DOHH2 (cell line): ENCODE measurements around the gene TMEM26.

ENCODE experiments used
- H3F3A ChIP-seq: fragments of 200-600 bp; sonication (generic), shearing (Covaris generic); 2 replicates; pipeline ENCODE4 v1.6.0; 2016; ENCODE audit warnings: antibody characterized with exemption, mild to moderate bottlenecking; ENCODE audit not compliant: control insufficient read depth, insufficient read depth
- H3K27ac ChIP-seq: fragments of 200-600 bp; sonication (generic); 2 replicates; pipeline ENCODE4 v1.5.1; 2014; ENCODE audit warnings: low read depth, mild to moderate bottlenecking, low read length, moderate library complexity
- H3K27me3 ChIP-seq: fragments of 200-600 bp; sonication (generic); 2 replicates; pipeline ENCODE4 v1.6.1; 2014; ENCODE audit warnings: mild to moderate bottlenecking, low read length, mixed read lengths; ENCODE audit not compliant: control insufficient read depth
- H3K36me3 ChIP-seq: fragments of 200-600 bp; sonication (generic); 2 replicates; pipeline ENCODE4 v1.6.1; 2014; ENCODE audit warnings: mild to moderate bottlenecking, low read length, moderate library complexity, mixed read lengths; ENCODE audit not compliant: control insufficient read depth
- H3K4me1 ChIP-seq: fragments of 200-600 bp; sonication (generic); 2 replicates; pipeline ENCODE4 v1.6.1; 2014; ENCODE audit warnings: mild to moderate bottlenecking, low read length, mixed read lengths; ENCODE audit not compliant: control insufficient read depth
- H3K4me2 ChIP-seq: fragments of 200-600 bp; sonication (generic); 2 replicates; pipeline ENCODE4 v1.6.0; 2014; ENCODE audit warnings: mild to moderate bottlenecking, low read length, moderate library complexity
- H3K4me3 ChIP-seq: fragments of 200-600 bp; sonication (generic); 2 replicates; pipeline ENCODE4 v1.5.1; 2014; ENCODE audit warnings: mild to moderate bottlenecking, low read length, mixed read lengths
- H3K79me2 ChIP-seq: fragments of 200-600 bp; sonication (generic); 2 replicates; pipeline ENCODE4 v1.6.1; 2014; ENCODE audit warnings: mild to moderate bottlenecking, low read length, mixed read lengths; ENCODE audit not compliant: control insufficient read depth
- H3K9me2 ChIP-seq: fragments of 200-600 bp; sonication (generic); replicated peaks from 2 replicates; pipeline ENCODE4 v1.6.1; 2014; ENCODE audit warnings: mild to moderate bottlenecking, low read length, mixed read lengths; ENCODE audit not compliant: control insufficient read depth
- H3K9me3 ChIP-seq: fragments of 200-600 bp; sonication (generic); 2 replicates; pipeline ENCODE4 v1.6.1; 2014; ENCODE audit warnings: antibody characterized with exemption, low read length, mixed read lengths; ENCODE audit not compliant: control insufficient read depth, insufficient read depth
- H4K20me1 ChIP-seq: fragments of 200-600 bp; sonication (generic); 2 replicates; pipeline ENCODE4 v1.6.0; 2014; ENCODE audit warnings: low read depth, mild to moderate bottlenecking, antibody characterized with exemption, low read length, moderate library complexity; ENCODE audit not compliant: control insufficient read depth, insufficient read depth
- CTCF ChIP-seq: fragments of 200-600 bp; sonication (generic); IDR thresholded peaks from one replicate; pipeline ENCODE4 v1.5.1; 2014; ENCODE audit warnings: antibody characterized with exemption, mild to moderate bottlenecking, low read depth, low read length; ENCODE audit not compliant: poor library complexity, severe bottlenecking
- EZH2phosphoT487 ChIP-seq: fragments of 200-600 bp; sonication (generic); IDR thresholded peaks from 2 replicates; pipeline ENCODE4 v1.6.1; 2017; ENCODE audit warnings: borderline replicate concordance, mild to moderate bottlenecking, antibody characterized with exemption, low read length, moderate library complexity, mixed read lengths

The TMEM26 gene

GRCh38 chr10:61364619-61365018 lies 88.6 kb downstream of the TMEM26 start:
- peaks cover 3% of the 10 kb centered on the region; the same call in 1 of the 2 replicates for H3K9me2 ChIP-seq
- no peaks in the 10 kb centered on the region for H3K9me3 ChIP-seq
- H3K27ac ChIP-seq = no peak overlapping the region

GRCh38 chr10:61363006-61363405 lies 90.2 kb downstream of the TMEM26 start:
- H3K4me2 ChIP-seq = no peak overlapping the region
- no peaks in the 10 kb centered on the region for H4K20me1 ChIP-seq
- H3F3A ChIP-seq = no peaks in the 10 kb centered on the region
- H3K9me3 ChIP-seq = no peaks in the 10 kb centered on the region
- H3K9me2 ChIP-seq = 0 out of 2 replicates have a peak, but pooled peaks cover 3% of the 10 kb centered on the region
- no peak overlapping the region for H3K4me3 ChIP-seq
- no peak overlapping the region for H3K27ac ChIP-seq
- no peaks in the 10 kb centered on the region for H3K36me3 ChIP-seq
- H3K27me3 ChIP-seq = no peaks in the 10 kb centered on the region
- H3K79me2 ChIP-seq = no peaks in the 10 kb centered on the region
- no peaks in the 10 kb centered on the region for H3K4me1 ChIP-seq
- no peak for TF ChIP-seq EZH2phosphoT487
- no peak for TF ChIP-seq CTCF

More at GRCh38 chr10:61364619-61365018, 88.6 kb downstream of the TMEM26 start:
- no peaks in the 10 kb centered on the region for H3K36me3 ChIP-seq
- no peaks in the 10 kb centered on the region for H3K27me3 ChIP-seq
- no peaks in the 10 kb centered on the region for H3K79me2 ChIP-seq
- no peaks in the 10 kb centered on the region for H3K4me1 ChIP-seq
- H3K4me3 ChIP-seq = no peak overlapping the region
- H3F3A ChIP-seq = no peaks in the 10 kb centered on the region
- no peaks in the 10 kb centered on the region for H4K20me1 ChIP-seq
- no peak overlapping the region for H3K4me2 ChIP-seq
- TF ChIP-seq EZH2phosphoT487 (no peak), CTCF (no peak)

GRCh38 chr10:61359452-61359851 lies 93.7 kb downstream of the TMEM26 start:
- no peaks in the 10 kb centered on the region for H3F3A ChIP-seq
- no peak overlapping the region for H3K4me3 ChIP-seq
- H3K79me2 ChIP-seq = no peaks in the 10 kb centered on the region
- H3K9me2 ChIP-seq = 0 out of 2 replicates have a peak, but pooled peaks cover 3% of the 10 kb centered on the region
- TF ChIP-seq CTCF (no peak), EZH2phosphoT487 (no peak)
- no peaks in the 10 kb centered on the region for H4K20me1 ChIP-seq
- no peaks in the 10 kb centered on the region for H3K36me3 ChIP-seq
- no peak overlapping the region for H3K4me2 ChIP-seq
- no peaks in the 10 kb centered on the region for H3K9me3 ChIP-seq
- H3K27ac ChIP-seq = no peak overlapping the region
- no peaks in the 10 kb centered on the region for H3K4me1 ChIP-seq
- no peaks in the 10 kb centered on the region for H3K27me3 ChIP-seq
